ENCODE measurements around the gene IPP.

DNA sequence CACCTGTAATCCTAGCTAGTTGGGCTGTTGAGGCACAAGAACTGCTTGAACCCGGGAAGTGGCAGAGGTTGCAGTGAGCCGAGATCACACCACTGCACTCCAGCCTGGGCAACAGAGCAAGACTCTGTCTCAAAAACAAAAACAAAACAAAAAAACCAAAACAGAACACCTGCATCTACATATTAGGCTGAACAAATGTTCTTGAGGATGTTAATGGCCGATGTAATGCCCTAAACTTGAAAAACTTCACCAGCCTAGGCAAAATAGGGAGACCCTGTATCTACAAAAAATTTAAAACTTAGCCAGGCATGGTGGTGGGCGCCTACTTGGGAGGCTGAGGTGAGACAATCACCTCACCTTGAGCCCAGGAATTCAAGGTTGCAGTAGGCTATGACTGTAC lies 81.9 kb downstream of the IPP start:
- TF ChIP-seq, protein P1, sequence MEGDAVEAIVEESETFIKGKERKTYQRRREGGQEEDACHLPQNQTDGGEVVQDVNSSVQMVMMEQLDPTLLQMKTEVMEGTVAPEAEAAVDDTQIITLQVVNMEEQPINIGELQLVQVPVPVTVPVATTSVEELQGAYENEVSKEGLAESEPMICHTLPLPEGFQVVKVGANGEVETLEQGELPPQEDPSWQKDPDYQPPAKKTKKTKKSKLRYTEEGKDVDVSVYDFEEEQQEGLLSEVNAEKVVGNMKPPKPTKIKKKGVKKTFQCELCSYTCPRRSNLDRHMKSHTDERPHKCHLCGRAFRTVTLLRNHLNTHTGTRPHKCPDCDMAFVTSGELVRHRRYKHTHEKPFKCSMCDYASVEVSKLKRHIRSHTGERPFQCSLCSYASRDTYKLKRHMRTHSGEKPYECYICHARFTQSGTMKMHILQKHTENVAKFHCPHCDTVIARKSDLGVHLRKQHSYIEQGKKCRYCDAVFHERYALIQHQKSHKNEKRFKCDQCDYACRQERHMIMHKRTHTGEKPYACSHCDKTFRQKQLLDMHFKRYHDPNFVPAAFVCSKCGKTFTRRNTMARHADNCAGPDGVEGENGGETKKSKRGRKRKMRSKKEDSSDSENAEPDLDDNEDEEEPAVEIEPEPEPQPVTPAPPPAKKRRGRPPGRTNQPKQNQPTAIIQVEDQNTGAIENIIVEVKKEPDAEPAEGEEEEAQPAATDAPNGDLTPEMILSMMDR (optimal IDR thresholded peaks at IDR 0.05 in 1 of 3, IDR thresholded peaks at IDR 0.05 in 1 of 3, conservative IDR thresholded peaks at IDR 0.05 in 1 of 3; ENCODE audit: extremely low read depth in 1 of 3, insufficient read depth in 2 of 3, low read length in 3 of 3): no peak
- no peak for TF ChIP-seq EZH2 (IDR thresholded peaks at IDR 0.05; ENCODE audit: low read length)
